IPS-NIHi7 (cell line): ENCODE data around the gene PSTPIP1.

ENCODE experiments used
- DNase-seq: peaks from one replicate; pipeline ENCODE4 v3.0.0; 2012; ENCODE audit warnings: mixed read lengths; ENCODE audit errors: extremely low spot score

PSTPIP1 gene

DNA sequence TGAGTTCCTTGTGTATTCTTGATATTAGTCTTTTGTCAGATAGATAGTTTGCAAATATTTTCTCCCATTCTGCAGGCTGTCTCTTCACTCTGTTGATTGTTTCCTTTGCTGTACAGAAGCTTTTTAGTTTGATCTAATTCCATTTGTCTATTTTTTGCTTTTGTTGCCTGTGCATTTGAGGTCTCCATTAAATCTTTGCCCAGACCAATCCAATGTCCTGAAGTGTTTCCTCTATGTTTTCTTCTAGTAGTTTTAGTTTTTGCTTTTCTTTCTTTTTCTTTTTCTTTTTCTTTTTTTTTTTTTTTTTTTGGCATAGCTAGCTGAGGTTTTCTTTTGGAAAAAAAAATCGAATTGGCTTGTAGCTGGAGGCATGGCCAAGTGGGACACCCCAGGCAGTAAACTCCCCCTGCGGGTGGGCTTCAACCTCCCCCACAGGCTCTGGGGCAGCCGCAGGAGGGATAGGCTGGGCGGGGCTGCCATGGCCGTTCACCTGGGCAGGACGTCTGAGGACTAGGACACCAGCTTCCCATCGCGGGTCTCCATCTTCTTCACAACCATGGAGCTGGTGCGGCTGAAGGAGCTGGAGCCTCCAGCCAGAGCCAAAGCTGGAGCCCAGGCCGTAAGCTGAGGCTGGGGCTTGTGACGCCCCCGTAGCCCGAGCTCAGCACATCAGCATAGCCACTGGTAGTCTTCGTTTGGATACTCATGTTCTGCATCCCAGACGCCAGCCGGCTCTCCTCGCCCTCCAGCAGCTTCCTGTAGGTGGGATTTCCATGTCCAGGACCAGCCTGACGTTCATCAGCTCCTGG is 16.2 kb upstream of the PSTPIP1 start:
- DNase-seq, result no peak

DNA sequence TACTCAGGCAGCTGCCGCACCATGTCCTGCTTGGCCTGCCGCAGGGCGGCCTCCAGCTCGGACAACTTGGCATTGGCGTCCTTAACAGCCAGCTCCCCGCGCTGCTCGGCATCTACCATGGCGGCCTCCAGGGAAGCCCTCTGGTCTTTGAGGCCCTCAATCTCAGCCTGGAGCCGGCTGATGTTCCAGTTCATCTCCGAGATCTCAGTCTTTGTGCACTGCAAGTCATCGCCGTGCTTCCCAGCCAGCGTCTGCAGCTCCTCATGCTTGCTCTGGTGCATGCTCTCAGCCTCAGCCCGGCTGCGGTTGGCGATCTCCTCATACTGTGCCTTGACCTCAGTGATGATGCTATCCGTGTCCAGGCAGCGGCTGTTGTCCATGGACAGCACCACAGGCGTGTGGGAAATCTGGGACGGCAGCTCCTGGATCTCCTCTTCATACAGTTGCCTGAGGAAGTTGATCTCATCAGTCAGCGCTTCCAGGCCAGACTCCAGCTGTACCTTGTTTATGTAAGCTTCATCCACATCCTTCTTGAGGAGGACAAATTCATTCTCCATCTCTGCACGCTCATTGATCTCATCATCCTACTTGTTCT is 15.5 kb upstream of the PSTPIP1 start:
- no peak for DNase-seq

DNA sequence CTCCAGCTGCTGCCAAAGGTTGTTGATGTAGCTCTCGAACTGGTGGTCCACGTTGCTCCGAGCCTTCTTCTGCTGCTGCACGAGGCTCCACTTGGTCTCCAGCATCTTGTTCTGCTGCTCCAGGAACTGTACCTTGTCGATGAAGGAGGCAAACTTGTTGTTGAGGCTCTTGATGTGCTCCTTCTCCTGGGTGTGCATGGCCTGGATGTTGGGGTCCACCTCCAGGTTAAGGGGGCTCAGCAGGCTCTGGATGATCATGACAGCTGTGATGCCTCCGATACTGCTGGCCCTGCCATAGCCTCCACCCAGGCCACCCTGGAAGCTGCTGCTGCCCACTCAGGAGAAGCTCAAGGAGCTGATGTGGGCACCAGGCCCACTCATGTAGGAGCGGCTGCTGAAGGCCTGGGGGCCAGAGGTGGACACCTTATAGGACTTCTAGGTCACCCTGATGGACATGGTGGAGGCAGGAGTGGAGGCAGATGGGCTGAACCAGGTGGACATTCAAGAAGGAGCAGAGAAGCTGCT is 14.9 kb upstream of the PSTPIP1 start:
- DNase-seq, result no peak

DNA sequence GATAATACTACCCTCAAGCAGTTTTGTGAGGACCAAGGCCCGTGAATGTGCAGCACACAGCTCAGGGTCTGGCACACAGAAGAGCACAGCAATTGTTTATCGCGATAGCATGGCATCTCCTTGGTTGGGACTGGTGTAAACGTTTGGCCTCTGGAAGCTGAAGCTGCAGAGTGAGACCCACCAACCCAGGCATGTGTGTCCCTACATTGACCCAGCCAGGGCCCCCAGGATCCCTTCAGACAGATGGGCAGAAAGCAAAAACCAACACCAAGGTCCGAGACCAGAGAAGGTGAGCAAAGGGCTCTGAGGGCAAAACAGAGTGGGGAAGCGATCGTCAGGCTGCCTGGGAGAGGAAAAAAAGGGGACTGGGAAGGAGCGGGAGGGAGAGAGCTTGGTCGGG is 12.6 kb upstream of the PSTPIP1 start:
- DNase-seq, result no peak

DNA sequence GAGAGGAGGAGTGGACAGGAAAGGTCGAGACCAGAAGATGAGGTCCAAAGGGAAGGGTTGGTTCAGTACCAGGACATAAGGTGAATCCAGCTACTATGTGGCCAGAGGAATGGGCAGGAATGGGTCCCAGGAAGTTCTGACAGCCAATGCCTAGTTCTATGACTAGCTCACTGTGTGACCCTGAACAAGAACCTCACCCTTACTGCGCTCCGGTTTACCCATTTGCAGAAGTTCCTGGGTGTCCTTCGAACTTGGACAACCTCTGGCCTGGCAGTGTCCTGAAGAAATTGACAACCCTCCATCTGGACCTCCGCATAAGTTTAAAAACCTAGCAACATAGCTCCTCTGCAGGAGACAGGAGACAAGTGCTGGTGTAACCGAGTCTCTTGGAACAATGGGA is 12.2 kb upstream of the PSTPIP1 start:
- DNase-seq, result no peak

DNA sequence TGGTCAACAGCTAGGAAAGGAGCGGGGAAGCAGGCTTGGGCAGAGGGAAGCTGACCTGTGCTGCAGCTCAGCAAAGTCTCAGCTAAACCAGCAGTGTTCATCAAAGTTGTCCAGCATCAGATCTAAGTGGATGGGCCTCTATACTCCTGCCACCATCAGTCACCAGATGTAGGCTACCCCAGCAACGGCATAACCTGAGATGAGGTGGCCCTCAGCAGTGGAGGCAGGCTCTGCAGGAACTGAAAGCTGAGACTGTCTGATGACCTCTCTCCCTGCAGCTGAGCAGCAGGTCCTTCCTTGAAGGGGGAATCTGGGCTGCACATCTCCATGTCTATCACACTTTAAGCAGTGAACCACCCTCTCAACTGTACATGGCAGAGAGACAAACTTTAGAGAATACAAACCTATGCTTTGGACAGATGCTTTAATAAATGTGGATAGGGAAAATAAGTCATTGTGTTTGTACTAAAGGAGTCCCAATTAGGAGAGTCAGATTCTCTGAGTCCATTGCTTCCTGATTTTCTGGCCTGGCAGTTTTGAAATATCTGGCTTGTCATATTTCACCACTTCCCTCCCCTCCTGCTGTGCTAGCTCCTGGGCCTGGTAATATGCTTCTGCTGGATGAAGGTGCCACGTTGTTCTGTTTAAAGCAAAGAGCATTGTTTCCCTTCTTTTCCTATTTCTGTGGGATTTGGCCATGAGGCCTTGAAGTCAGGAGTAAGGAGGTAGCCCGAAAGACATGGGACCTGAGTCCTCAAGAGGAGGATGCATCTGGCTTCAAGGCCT is 11.1 kb upstream of the PSTPIP1 start:
- no peak for DNase-seq

DNA sequence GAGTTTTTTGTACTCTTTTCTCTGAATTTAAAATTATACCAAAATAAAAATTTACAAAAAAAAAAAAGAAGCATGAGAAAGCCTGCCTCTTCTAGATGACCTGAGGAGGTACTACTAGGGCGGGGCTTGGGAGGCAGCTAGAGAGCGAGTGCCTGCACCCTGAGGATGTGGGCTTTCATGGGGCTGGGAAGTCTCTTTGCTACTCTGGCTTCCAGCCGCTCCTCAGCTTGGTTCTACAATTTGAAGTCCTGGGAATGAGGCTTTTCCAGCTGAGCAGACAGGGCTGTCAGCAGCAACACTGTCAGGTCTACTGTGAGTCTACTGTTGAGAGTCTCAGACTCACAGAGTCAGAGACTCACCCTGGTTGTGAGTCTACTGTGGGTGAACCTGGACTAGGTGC is 8.2 kb upstream of the PSTPIP1 start:
- DNase-seq, result no peak

DNA sequence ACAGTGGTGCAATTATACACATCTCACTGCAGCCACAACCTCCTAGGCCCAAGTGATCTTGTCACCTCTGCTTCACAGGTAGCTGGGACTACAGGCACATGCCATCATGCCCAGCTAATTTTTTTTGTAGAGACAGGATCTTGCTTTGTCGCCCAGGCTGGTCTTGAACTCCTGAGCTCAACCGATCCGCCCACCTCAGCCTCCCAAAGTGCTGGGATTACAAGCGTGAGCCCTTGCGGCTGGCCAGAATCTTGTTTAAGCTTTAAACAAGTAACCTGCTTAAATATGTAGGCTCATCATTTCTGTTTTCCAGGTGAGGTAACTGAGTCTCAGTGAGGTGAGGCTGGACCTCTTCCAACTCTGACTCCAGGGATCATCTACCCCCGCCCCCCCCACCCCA is 7.7 kb upstream of the PSTPIP1 start:
- DNase-seq, result no peak

DNA sequence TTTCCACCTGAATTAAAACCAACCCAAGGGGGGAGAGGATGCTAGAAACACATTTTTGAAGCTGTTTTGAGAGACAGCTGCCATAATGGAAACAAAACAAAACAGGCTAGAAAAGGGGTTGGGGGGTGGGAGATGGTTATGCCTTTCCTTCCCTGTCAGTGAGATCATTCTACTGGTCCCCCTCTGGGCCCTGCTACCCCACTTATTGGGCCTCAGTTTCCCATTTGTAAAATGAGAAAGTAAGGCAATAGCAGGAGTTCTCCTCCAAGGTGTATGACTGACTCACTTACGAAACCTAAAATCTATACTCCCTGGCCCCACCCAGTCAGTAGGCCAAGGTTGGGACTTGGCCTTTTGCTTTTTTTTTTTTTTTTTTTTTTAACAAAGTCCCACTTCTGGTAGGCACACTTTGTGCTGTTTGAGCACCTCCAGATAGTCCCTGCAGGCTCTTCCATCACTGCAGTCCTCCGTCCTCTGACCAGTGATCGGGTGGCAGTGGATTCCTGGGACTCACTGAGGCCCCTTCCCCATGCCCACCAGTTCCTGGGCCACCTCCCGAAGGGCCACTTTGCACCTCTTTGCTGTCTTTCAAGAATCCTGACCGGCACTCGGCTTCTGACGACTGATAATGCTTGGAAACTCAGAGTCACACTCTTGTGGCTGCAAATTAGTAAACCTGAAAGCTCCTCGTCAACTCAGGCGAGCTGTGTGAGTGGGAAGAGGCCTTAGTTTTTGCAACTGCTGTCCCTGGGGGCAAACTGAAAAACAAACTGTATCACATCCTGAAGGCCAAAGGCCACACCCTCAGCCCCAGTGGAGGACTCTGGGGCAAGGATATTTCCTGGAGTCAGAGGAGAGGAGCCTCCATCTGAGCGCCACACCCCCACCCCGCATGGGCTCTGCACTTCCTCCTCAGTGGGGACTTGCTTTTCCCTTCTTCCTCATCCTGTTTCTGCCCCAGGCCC is 6.7 kb upstream of the PSTPIP1 start:
- DNase-seq, result no peak

DNA sequence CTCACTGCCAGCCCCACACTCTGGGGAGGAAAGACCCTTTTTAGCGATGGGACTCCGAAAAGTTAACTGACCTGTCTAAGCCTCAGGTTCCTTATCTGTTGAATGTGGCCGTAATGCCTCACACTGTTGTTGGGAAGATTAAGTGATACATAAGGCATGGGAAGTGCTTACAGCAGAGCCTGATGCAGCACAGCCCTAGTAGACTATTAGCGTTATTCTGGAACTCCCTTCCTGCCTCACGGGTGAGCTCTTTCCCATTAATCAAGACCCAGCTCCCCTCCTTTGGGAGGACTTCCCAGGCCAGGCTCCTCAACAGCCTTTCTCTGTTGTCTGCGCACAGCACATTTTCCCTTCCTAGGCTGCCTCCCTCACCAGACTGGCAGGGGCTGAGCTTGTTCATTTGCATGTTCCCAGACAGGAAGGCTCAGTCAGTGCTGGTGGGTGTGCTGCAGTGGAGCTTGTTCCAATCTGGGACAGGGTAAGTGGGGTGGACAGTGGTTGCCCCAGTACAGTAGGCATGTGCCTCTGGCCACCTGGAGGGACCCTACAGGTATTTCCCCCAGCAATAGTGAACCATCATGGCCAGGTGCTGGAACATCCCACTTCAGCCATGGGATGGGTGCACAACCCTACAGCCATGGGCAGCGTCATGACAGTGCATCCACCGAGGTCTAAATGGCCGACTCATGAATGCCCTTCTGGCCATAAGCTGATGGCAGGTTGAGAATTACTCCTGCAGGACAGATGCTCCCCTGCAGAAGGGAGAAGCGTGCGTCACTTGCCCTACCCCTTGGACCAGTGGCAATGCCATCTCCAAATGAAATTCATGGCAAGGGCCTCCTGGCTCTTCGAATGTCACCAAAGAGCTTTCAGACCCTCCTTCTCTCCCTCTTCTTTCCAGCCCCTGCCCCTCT is 5.8 kb upstream of the PSTPIP1 start:
- DNase-seq, result no peak

DNA sequence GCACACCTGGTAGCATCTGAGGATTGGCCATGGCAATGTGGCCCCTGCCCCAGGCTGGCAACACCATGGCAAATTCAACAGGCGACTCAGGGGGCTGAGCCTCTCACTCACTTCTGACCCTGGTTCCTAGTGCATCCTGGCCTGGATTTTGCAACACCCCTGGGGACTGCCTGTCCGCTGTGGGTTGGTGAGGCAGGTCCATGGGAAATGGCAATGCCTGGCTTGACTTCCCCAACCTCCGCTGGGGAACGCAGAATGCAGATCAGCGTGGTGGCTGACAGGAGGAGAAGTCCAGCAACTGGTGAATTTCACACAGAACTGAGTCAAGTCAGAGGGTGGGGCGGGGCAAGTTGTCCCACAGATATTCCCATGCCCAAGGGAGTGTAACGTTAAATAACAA is 3.9 kb upstream of the PSTPIP1 start:
- DNase-seq, result no peak

DNA sequence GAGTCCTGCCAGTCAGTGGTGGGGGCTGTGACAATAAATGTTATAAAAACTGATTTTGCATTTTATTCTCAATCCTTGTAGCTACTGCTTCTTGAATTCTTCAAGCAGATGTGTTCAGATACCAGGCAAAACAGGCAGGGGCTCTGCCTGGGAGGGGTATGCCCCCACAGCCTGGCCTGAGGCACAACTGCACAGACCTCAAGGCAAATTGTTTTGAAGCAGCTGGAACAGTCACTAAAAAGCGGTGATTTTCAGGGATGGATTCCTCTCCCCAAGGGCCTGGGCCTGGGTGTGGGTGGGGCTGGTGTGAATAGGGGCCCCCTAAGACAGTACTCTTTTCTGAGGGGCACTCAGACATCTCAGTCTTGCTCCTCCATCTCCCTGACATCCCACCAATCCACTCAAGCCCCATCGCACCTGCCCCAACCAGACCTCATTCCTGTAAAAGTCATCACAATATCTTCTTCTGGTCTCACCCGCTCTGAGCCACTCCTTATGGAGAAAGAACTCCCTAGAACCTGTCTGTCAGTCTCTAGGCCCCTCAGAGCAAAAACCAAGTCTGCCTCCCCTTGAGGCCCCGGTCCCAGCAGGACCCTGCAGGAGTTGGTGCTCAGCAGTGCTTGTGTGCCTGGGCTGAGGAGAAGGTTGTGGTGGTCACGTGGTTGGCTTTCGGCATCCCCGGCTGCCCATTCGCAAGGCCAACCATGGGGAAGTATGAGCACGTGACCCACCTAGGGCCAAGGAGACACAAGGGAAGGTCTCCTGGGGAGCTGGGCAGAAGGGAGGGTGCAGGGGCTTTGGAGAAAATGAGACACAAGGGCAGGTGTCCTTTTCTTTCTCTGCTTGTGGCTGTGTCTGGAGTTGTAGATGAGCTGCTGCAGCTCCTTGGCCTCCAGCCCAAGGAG is 2.9 kb upstream of the PSTPIP1 start:
- DNase-seq, result no peak

DNA sequence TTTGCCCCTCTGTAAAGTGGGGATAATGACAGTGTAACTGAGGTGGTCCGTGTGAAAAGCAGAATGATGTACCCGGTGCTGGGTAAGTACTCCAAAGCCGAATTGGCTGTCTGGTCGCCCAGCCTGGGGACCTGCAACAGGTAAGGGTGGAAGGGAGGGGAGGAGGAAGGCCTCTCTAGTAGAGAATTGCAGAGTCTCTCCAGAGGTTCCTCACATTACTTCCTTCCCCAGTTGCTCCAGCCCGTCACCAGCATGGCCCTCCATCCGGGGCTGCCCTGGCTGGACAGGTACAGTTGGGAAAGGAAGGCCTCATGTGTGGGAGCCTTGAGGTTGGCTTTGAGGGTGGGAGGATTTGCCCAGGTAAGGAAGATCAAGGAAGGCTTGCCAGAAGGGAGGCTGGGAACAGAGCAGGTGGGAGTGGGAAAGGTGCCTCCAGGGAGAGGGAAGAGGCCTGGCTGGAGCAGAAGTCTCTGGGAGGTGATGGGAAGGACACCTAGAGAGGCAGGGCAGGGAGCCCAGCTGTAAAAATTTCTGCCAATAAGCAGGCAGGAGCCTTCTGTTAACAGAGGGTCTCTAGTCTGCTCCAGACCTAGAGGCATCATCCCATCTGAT is 1.7 kb upstream of the PSTPIP1 start:
- no peak for DNase-seq

DNA sequence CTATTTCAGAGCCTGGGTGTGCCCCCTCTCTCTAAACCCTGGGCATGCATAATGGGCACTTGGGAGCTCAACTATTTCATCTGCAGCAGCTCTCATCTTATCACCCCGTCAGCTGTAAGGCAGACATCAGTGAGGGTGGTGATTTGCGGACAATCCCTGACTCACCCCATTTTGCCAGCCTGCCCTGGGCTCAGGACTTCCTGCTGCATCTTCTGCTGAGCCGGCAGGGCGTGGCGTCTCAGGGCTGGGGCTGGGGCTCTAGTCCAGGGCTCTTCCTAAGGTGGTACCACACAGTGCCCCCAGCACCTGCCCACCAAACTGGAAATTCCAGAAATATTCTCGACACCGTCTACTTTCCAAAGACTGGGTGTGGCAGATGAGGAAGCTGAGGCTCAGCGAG is 925 bp upstream of the PSTPIP1 start:
- DNase-seq, result no peak

DNA sequence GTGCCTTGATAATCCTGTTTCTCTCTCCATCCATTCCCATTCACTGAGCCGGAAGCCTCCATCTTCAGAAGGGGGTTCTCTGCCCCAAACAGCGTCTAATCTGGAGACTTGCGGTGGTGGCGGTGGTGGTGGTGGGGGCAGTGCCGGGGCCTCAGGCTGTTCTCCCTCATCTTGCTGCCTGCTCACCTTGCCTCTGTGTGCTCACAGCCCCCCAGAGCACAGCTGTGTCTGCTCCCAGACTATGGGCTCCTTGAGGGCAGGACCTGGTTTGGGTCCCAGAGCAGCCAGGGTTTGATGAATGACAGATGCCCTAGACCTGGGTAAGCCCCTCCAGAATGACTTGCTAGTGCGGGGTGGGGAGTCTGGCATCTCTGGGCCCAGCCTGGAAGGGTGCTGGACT is 430 bp upstream of the PSTPIP1 start:
- DNase-seq, result no peak

DNA sequence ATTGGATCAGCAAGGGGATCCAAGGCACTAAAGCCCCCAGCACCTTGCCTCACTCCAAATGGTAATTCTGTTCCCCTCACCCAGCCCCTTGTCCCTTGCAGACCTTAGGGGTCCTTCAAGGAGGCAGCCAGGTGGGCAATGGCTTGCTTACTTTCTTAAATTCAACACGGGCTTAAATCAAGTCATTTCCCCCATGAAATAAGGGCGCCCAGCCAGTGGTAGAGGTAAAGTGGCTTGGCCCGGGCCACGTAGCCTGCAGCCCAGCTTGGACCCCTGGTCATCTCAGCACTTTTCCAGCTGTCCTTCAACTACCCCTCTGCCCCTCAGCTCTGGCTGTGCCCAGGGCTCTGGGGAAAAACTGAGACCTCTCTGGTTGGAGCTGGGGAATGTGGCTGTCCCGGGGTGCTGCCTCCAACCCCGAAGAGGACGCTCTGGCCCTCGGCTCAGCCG is 1.2 kb downstream of the PSTPIP1 start:
- no peak for DNase-seq

DNA sequence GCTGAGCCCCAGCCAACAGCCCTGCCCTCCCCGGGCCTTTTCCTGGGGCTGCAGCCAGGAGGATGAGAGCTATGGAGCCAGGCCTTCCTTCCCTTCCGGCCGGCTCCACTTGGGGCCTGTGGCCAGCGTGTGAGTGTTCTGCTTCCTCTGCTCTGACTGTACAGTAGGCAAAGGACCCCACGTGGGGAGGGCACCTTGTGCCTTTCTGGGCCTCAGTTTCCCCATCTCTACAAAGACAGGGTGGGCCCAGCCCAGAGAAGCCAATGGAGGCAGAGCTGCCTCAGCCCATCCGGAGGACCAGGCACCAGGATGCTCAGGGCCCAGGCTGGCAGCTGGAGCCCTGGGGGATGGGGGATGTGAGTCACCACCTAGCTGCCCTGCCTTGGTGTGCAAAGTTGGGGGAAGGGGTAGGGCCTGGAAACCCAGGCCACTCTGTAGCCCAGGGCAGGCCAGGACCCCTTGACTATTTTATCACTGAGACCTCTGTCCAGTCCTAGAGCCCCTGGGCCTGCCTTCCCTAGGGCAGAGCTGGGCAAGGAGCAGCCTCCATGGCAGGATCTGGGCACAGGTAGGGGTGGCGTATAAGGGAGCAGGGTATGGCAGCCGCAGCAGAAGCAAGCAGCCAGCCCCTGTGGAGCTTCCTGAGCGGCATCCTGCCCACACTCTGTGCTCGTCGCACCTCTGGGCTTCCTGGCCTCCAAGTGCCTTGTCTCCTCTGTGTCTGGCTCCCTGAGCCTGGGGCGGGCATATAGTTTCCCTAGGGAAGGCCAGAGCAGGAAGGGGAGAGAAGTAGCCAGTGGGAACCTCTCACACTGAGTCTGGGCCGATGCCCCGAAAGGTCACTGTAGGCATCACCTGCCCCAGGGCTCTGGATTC is 1.8 kb downstream of the PSTPIP1 start:
- no peak for DNase-seq
